ENCODE measurements around the gene SDK1. TPM values are rescaled to one million over a fixed set of nuclear protein-coding genes. Genes with fewer than 3 reads are reported as not detected.

Gene SDK1
- total and polyA plus RNA-seq, 2 of the 8 experiments (the other 6 are each of a cell fraction or from before 2014, with no cell fraction given) = 3.3 to 7.2 TPM

- no peak for TF ChIP-seq TAF7 (optimal IDR thresholded peaks at IDR 0.05; ENCODE audit: borderline replicate concordance, low read depth, low read length)
Observed at GRCh38 chr7:3911685-3912084, 610.6 kb downstream of the SDK1 start (continued).
